Esophagus squamous epithelium (tissue), 4 donors: ENCODE data around the gene DNAJC18.
A peak's percentile ranks its signal among the peaks of the same experiment; 100 is the strongest.

Experiments used
- POLR2A ChIP-seq, 4 donors: fragments of 450-650 bp; IDR thresholded peaks; one replicate each; pipeline ENCODE4 v1.6.1; 2017; ENCODE audit warnings: antibody characterized with exemption in 4 of 4, mild to moderate bottlenecking in 4 of 4, moderate library complexity in 3 of 4
- TF ChIP-seq, protein P1 (sequence below), 6 experiments: fragments of 450-650 bp in 4 of 6; fragments of 200-600 bp in 2 of 6; sonication (generic) in 2 of 6; IDR thresholded peaks; one replicate each; pipeline ENCODE4 v1.5.1; 2016 to 2019; ENCODE audit warnings: antibody characterized with exemption in 6 of 6, mild to moderate bottlenecking in 4 of 6, moderate library complexity in 4 of 6

DNA sequence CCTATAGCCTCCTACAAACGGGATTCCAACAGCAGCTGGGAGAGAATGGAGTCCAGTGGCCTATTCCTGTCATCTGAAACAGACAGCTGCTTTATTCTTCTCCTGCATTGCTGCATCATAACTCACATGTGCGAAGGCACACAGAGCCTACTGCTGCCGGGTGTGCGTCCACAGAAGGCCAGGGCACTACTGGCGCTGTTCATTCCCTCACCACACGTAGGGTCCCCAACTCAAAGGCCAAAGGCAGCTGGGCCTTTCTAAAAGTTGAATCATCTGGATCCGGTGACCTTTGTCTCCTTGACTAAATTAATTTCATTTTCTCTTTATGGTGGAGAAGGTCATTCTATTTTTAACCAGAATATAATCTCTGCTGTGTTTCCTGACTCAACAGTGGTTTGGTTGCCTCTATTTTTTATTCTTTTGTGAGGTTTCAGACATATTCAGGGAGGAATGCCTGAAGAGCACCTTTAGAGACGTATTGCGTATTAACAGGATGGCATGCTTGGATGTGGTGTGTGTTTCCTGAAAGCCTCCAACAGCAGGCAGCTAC is 24.7 kb downstream of the DNAJC18 start:
- TF ChIP-seq, protein P1, sequence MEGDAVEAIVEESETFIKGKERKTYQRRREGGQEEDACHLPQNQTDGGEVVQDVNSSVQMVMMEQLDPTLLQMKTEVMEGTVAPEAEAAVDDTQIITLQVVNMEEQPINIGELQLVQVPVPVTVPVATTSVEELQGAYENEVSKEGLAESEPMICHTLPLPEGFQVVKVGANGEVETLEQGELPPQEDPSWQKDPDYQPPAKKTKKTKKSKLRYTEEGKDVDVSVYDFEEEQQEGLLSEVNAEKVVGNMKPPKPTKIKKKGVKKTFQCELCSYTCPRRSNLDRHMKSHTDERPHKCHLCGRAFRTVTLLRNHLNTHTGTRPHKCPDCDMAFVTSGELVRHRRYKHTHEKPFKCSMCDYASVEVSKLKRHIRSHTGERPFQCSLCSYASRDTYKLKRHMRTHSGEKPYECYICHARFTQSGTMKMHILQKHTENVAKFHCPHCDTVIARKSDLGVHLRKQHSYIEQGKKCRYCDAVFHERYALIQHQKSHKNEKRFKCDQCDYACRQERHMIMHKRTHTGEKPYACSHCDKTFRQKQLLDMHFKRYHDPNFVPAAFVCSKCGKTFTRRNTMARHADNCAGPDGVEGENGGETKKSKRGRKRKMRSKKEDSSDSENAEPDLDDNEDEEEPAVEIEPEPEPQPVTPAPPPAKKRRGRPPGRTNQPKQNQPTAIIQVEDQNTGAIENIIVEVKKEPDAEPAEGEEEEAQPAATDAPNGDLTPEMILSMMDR (IDR thresholded peaks at IDR 0.05): peak in 1 of 6 experiments; percentile 7
- no peak for TF ChIP-seq POLR2A (IDR thresholded peaks at IDR 0.05)
